ENCODE measurements around the gene GJC2. TPM values are rescaled to one million over a fixed set of nuclear protein-coding genes. Genes with fewer than 3 reads are reported as not detected.

GJC2 gene
- 0.92 and 0.97 TPM in 2 replicates for polyA plus RNA-seq (2012; rRNA removed)
- polyA plus RNA-seq (2012; cell fraction: cytosol; rRNA removed): 0.50 and 0.69 TPM in 2 replicates
- 2.1 and 2.9 TPM in 2 replicates for polyA plus RNA-seq (2012; cell fraction: nucleus; rRNA removed)

DNA sequence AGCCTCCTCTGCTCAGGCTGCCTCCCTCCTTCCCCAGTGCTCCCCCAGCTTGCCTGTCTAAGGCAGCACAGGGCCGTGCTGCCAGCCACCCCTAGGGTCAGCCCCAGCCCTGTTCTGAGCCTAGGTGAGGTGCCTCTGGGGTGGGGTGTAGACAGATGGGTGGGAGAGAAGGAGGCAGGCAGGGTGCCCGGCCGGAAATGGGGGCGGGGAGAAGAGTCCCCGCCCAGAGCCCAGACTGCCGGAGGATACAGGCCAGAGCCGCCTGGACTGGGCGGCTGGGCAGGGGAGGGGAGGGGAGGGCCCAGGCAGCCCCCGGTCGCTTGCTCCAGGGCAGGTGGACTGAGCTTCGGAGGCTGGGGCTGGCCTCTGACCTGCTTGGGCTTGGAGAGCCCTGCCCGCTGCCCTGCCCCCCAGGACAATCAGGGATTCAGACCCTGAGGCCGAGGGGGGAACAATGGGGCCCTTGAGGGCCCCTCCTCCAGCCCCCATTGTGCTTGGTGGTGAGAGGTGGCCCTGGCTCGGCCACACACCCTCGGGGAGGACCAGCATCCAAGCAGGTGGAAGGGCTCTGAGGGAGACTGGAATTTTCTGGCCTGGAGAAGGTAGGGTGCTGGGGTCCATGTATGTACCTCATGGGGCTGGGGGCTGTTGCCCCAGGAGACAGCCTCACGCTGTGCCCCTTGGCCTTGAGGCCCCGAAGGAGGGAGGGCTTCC, at the start of gene GJC2:
GJC2 (plus strand) TSS at position 525 of the 714 bp plus-strand sequence. CDS start 7,829 bp downstream, outside the sequence.
- CTCF ChIA-PET: interaction anchor here (2.8 kb wide), 1 partner anchor 16 kb away, joined by 17 read pairs; the partner anchor contains the start of gene IBA57
- no peak within 1 kb of the TSS for H2AFZ ChIP-seq (ENCODE audit: low read depth)
- no peaks in the 10 kb centered on the region for H3F3A ChIP-seq (replicated peaks; ENCODE audit: insufficient read depth)
- H3K27me3 ChIP-seq (ENCODE audit: insufficient read depth): no peaks in the 10 kb centered on the region
- POLR2A ChIA-PET: interaction anchor here (1.0 kb wide), 1 partner anchor 16 kb away, joined by 4 read pairs; the partner anchor contains the start of gene IBA57
- no peak within 1 kb of the TSS for H3K4me2 ChIP-seq
- peaks cover 0 to 36% of the 10 kb centered on the region in 2 experiments for H3K36me3 ChIP-seq (replicated peaks in 1 of 2; ENCODE audit: control insufficient read depth in 1 of 2, insufficient read depth in 2 of 2, low read length in 1 of 2)
- DNase-seq: peak; percentile 74
- no peaks in the 10 kb centered on the region for H3K9me3 ChIP-seq
- H3K9ac ChIP-seq: no peak within 1 kb of the TSS
- no peaks in the 10 kb centered on the region for H3K9me2 ChIP-seq
- peaks cover 25% of the 10 kb centered on the region for H3K79me2 ChIP-seq (ENCODE audit: insufficient read depth)
- peaks cover 31% of the 10 kb centered on the region for H4K20me1 ChIP-seq (ENCODE audit: insufficient read depth)
- WGBS (ENCODE audit: low lambda C conversion rate): 95% methylated on average over 9 of the region's 17 CpGs
- no peak within 1 kb of the TSS for H3K4me3 ChIP-seq (ENCODE audit: low read depth in 2 of 2, low read length in 1 of 2)
- peak within 1 kb of the TSS in 1 of 2 experiments; percentile 4; a peak in 1 of 4 replicates for H3K27ac ChIP-seq (ENCODE audit: low read depth in 2 of 2, low read length in 1 of 2)
- TF ChIP-seq FOXJ3 (CRISPR knock-in tag; IDR thresholded peaks at IDR 0.05) (no peak), NFIC (IDR thresholded peaks at IDR 0.05; ENCODE audit: borderline replicate concordance) (no peak), TEAD4 (IDR thresholded peaks at IDR 0.05; ENCODE audit: borderline replicate concordance, insufficient read depth) (no peak), SIN3A (IDR thresholded peaks at IDR 0.05; ENCODE audit: borderline replicate concordance, low read depth, low read length) (no peak), JUND (IDR thresholded peaks at IDR 0.05) (no peak), NRF1 (IDR thresholded peaks at IDR 0.05; ENCODE audit: low read depth, low read length) (no peak), RAD21 (IDR thresholded peaks at IDR 0.05; ENCODE audit: low read length) (no peak)
- TF ChIP-seq, protein P1, sequence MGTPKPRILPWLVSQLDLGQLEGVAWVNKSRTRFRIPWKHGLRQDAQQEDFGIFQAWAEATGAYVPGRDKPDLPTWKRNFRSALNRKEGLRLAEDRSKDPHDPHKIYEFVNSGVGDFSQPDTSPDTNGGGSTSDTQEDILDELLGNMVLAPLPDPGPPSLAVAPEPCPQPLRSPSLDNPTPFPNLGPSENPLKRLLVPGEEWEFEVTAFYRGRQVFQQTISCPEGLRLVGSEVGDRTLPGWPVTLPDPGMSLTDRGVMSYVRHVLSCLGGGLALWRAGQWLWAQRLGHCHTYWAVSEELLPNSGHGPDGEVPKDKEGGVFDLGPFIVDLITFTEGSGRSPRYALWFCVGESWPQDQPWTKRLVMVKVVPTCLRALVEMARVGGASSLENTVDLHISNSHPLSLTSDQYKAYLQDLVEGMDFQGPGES (IDR thresholded peaks at IDR 0.05; ENCODE audit: low read depth, low read length): no peak
- TF ChIP-seq, protein P2, sequence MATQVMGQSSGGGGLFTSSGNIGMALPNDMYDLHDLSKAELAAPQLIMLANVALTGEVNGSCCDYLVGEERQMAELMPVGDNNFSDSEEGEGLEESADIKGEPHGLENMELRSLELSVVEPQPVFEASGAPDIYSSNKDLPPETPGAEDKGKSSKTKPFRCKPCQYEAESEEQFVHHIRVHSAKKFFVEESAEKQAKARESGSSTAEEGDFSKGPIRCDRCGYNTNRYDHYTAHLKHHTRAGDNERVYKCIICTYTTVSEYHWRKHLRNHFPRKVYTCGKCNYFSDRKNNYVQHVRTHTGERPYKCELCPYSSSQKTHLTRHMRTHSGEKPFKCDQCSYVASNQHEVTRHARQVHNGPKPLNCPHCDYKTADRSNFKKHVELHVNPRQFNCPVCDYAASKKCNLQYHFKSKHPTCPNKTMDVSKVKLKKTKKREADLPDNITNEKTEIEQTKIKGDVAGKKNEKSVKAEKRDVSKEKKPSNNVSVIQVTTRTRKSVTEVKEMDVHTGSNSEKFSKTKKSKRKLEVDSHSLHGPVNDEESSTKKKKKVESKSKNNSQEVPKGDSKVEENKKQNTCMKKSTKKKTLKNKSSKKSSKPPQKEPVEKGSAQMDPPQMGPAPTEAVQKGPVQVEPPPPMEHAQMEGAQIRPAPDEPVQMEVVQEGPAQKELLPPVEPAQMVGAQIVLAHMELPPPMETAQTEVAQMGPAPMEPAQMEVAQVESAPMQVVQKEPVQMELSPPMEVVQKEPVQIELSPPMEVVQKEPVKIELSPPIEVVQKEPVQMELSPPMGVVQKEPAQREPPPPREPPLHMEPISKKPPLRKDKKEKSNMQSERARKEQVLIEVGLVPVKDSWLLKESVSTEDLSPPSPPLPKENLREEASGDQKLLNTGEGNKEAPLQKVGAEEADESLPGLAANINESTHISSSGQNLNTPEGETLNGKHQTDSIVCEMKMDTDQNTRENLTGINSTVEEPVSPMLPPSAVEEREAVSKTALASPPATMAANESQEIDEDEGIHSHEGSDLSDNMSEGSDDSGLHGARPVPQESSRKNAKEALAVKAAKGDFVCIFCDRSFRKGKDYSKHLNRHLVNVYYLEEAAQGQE (IDR thresholded peaks at IDR 0.05; ENCODE audit: low read depth, low read length): no peak
- TF ChIP-seq, protein P3, sequence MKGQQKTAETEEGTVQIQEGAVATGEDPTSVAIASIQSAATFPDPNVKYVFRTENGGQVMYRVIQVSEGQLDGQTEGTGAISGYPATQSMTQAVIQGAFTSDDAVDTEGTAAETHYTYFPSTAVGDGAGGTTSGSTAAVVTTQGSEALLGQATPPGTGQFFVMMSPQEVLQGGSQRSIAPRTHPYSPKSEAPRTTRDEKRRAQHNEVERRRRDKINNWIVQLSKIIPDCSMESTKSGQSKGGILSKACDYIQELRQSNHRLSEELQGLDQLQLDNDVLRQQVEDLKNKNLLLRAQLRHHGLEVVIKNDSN (IDR thresholded peaks at IDR 0.05; ENCODE audit: borderline replicate concordance, low read depth): no peak
- TF ChIP-seq, protein P4, sequence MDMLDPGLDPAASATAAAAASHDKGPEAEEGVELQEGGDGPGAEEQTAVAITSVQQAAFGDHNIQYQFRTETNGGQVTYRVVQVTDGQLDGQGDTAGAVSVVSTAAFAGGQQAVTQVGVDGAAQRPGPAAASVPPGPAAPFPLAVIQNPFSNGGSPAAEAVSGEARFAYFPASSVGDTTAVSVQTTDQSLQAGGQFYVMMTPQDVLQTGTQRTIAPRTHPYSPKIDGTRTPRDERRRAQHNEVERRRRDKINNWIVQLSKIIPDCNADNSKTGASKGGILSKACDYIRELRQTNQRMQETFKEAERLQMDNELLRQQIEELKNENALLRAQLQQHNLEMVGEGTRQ (IDR thresholded peaks at IDR 0.05; ENCODE audit: borderline replicate concordance, low read depth, low read length): no peak
- H3K4me1 ChIP-seq (ENCODE audit: control insufficient read depth in 1 of 2, insufficient read depth in 2 of 2, low read depth in 1 of 2, low read length in 1 of 2): peaks cover 0 to 12% of the 10 kb centered on the region in 2 experiments; a peak in 1 of 4 replicates
